Activated T-cell treated with anti-CD3 and anti-CD28 coated beads, Interleukin-2, amount 50 U/mL, for 24 hours (primary cell): ENCODE data around the gene VPS11.

Experiments used
- DNase-seq: peaks from one replicate; pipeline ENCODE4 v3.0.0-alpha.2; 2020
- H3K27ac Mint-ChIP-seq: 2 replicates; pipeline ENCODE4 v1.8.0; 2020; ENCODE audit warnings: mild to moderate bottlenecking, mixed read lengths
- H3K27me3 Mint-ChIP-seq: 2 replicates; pipeline ENCODE4 v1.8.0; 2020; ENCODE audit warnings: mixed read lengths
- H3K36me3 Mint-ChIP-seq: 2 replicates; pipeline ENCODE4 v1.8.0; 2020; ENCODE audit warnings: low read depth, mixed read lengths
- H3K4me1 Mint-ChIP-seq: 2 replicates; pipeline ENCODE4 v1.8.0; 2020; ENCODE audit warnings: low read depth, mixed read lengths
- H3K4me3 Mint-ChIP-seq: 2 replicates; pipeline ENCODE4 v1.8.0; 2020; ENCODE audit warnings: mild to moderate bottlenecking, moderate library complexity, mixed read lengths
- H3K9me3 Mint-ChIP-seq: 2 replicates; pipeline ENCODE4 v1.8.0; 2020; ENCODE audit warnings: mixed read lengths

The VPS11 gene

GRCh38 chr11:119067371-119068222 lies at the start of gene VPS11:
Gene VPS11, plus strand, starts transcription at chr11:119067818. Its CDS starts 6 bp downstream, at chr11:119067824.
- Mint-ChIP-seq H3K9me3 (no peaks in the 10 kb centered on the region), H3K27me3 (no peaks in the 10 kb centered on the region), H3K27ac (peak within 1 kb of the TSS; percentile 98), H3K36me3 (peaks cover 62% of the 10 kb centered on the region), H3K4me1 (peaks cover 43% of the 10 kb centered on the region), H3K4me3 (peak within 1 kb of the TSS; percentile 96)
- peak; percentile 96 for DNase-seq

GRCh38 chr11:119018074-119018938 lies 49.3 kb upstream of the VPS11 start, which contains the start of the genes RPS25 and TRAPPC4:
Gene RPS25, minus strand, starts transcription at chr11:119018343. Its CDS starts 59 bp downstream, at chr11:119018284.
Gene TRAPPC4, plus strand, starts transcription at chr11:119018766. Its CDS starts 30 bp downstream, at chr11:119018796.
- Mint-ChIP-seq H3K4me3 (peak within 1 kb of the TSS; percentile 95), H3K36me3 (peaks cover 96% of the 10 kb centered on the region), H3K27me3 (no peaks in the 10 kb centered on the region), H3K9me3 (no peaks in the 10 kb centered on the region), H3K27ac (peak within 1 kb of the TSS; percentile 100), H3K4me1 (peaks cover 59% of the 10 kb centered on the region)
- peak; percentile 94 for DNase-seq

GRCh38 chr11:119019996-119020395 lies 47.6 kb upstream of the VPS11 start:
- Mint-ChIP-seq H3K4me1 (peaks cover 61% of the 10 kb centered on the region), H3K9me3 (no peaks in the 10 kb centered on the region), H3K27ac (peak overlapping the region; percentile 100), H3K4me3 (peak overlapping the region; percentile 95), H3K36me3 (peaks cover 96% of the 10 kb centered on the region), H3K27me3 (no peaks in the 10 kb centered on the region)
- no peak for DNase-seq

GRCh38 chr11:119021631-119022030 lies 46.0 kb upstream of the VPS11 start:
- Mint-ChIP-seq H3K4me1 (peaks cover 44% of the 10 kb centered on the region), H3K27ac (peak overlapping the region; percentile 79), H3K4me3 (peak overlapping the region; percentile 95)

GRCh38 chr11:119023741-119024140 lies 43.9 kb upstream of the VPS11 start:
- no peaks in the 10 kb centered on the region for H3K9me3 Mint-ChIP-seq
- peak overlapping the region; percentile 62 for H3K27ac Mint-ChIP-seq
- no peaks in the 10 kb centered on the region for H3K27me3 Mint-ChIP-seq
- H3K4me3 Mint-ChIP-seq: no peak overlapping the region
- peaks cover 94% of the 10 kb centered on the region for H3K36me3 Mint-ChIP-seq
- H3K4me1 Mint-ChIP-seq: peaks cover 49% of the 10 kb centered on the region
- DNase-seq: no peak

More at GRCh38 chr11:119021631-119022030, 46.0 kb upstream of the VPS11 start:
- Mint-ChIP-seq H3K36me3 (peaks cover 96% of the 10 kb centered on the region), H3K27me3 (no peaks in the 10 kb centered on the region), H3K9me3 (no peaks in the 10 kb centered on the region)
- no peak for DNase-seq

- Mint-ChIP-seq H3K27me3 (no peaks in the 10 kb centered on the region), H3K9me3 (no peaks in the 10 kb centered on the region), H3K27ac (peak overlapping the region; percentile 63), H3K36me3 (peaks cover 95% of the 10 kb centered on the region), H3K4me3 (no peak overlapping the region), H3K4me1 (peaks cover 56% of the 10 kb centered on the region)
- no peak for DNase-seq
These were observed 43.1 kb upstream of the VPS11 start for GRCh38 chr11:119024430-119025098.

- no peak for DNase-seq
- Mint-ChIP-seq H3K36me3 (peaks cover 94% of the 10 kb centered on the region), H3K4me1 (peaks cover 55% of the 10 kb centered on the region), H3K9me3 (no peaks in the 10 kb centered on the region), H3K27me3 (no peaks in the 10 kb centered on the region), H3K27ac (peak overlapping the region; percentile 63), H3K4me3 (no peak overlapping the region)
These were observed 42.5 kb upstream of the VPS11 start for GRCh38 chr11:119025099-119025473.

GRCh38 chr11:119025541-119025940 lies 42.1 kb upstream of the VPS11 start:
- Mint-ChIP-seq H3K27ac (peak overlapping the region; percentile 63), H3K9me3 (no peaks in the 10 kb centered on the region), H3K36me3 (peaks cover 91% of the 10 kb centered on the region), H3K4me3 (no peak overlapping the region), H3K27me3 (no peaks in the 10 kb centered on the region), H3K4me1 (peaks cover 51% of the 10 kb centered on the region)
- no peak for DNase-seq

- Mint-ChIP-seq H3K36me3 (peaks cover 86% of the 10 kb centered on the region), H3K27me3 (no peaks in the 10 kb centered on the region), H3K9me3 (no peaks in the 10 kb centered on the region), H3K4me1 (peaks cover 49% of the 10 kb centered on the region), H3K4me3 (no peak overlapping the region), H3K27ac (peak overlapping the region; percentile 63)
- DNase-seq: no peak
These were observed 41.4 kb upstream of the VPS11 start for GRCh38 chr11:119025978-119026766.

GRCh38 chr11:119026970-119027369 lies 40.6 kb upstream of the VPS11 start:
- Mint-ChIP-seq H3K4me3 (no peak overlapping the region), H3K9me3 (no peaks in the 10 kb centered on the region), H3K27ac (no peak overlapping the region), H3K4me1 (peaks cover 44% of the 10 kb centered on the region), H3K36me3 (peaks cover 78% of the 10 kb centered on the region), H3K27me3 (no peaks in the 10 kb centered on the region)
- no peak for DNase-seq

GRCh38 chr11:119027561-119028345 lies 39.9 kb upstream of the VPS11 start:
- Mint-ChIP-seq H3K4me1 (peaks cover 42% of the 10 kb centered on the region), H3K27ac (no peak overlapping the region), H3K4me3 (no peak overlapping the region), H3K36me3 (peaks cover 71% of the 10 kb centered on the region), H3K27me3 (no peaks in the 10 kb centered on the region), H3K9me3 (no peaks in the 10 kb centered on the region)
- no peak for DNase-seq

- Mint-ChIP-seq H3K27me3 (no peaks in the 10 kb centered on the region), H3K36me3 (peaks cover 65% of the 10 kb centered on the region), H3K9me3 (no peaks in the 10 kb centered on the region), H3K4me3 (peak overlapping the region; percentile 85), H3K4me1 (peaks cover 37% of the 10 kb centered on the region), H3K27ac (peak overlapping the region; percentile 91)
- no peak for DNase-seq
These were observed 39.1 kb upstream of the VPS11 start for GRCh38 chr11:119028346-119029068.

GRCh38 chr11:119029069-119029339 lies 38.6 kb upstream of the VPS11 start:
- Mint-ChIP-seq H3K36me3 (peaks cover 60% of the 10 kb centered on the region), H3K4me1 (peaks cover 33% of the 10 kb centered on the region), H3K27me3 (no peaks in the 10 kb centered on the region), H3K27ac (peak overlapping the region; percentile 91), H3K4me3 (peak overlapping the region; percentile 85), H3K9me3 (no peaks in the 10 kb centered on the region)
- DNase-seq: no peak
